GM19351 (cell line): ENCODE data around the gene HAX1.
"Not testable (repeated sequence)": the region's sequence is repeated elsewhere in the genome, so short reads cannot be mapped to it uniquely, and the experiment has no call there.

Source experiments
- ATAC-seq: cut with Tn5 transposase; IDR thresholded peaks from one replicate; pipeline ENCODE4 v1.9.1; 2021; ENCODE audit warnings: mild to moderate bottlenecking, moderate library complexity; ENCODE audit not compliant: unreplicated experiment

The HAX1 gene

GRCh38 chr1:154276797-154277196 lies 4.4 kb downstream of the HAX1 start:
- no peak for ATAC-seq

- not testable (repeated sequence) for ATAC-seq
Measured at GRCh38 chr1:154287591-154287990, 15.2 kb downstream of the HAX1 start.

DNA sequence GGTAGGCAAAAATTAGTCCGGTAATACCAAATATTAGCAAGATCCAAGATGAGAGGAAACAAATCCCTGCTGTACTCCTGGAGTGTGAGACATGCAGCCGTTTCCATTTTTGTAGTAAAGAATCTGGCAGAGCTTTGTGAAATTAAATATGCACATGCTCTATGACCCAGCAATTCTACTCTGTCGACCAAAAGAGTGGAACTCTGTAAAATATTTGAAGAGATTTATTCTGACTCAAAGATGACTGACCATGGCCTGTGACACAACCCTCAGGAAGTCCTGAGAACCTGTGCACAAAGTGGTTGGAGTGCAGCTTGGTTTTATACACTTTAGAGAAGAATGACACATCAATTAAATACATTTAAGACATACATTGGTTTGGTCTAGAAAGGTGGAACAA lies 16.2 kb downstream of the HAX1 start:
- ATAC-seq = no peak

GRCh38 chr1:154290921-154291320 lies 18.5 kb downstream of the HAX1 start:
- no peak for ATAC-seq

- ATAC-seq = no peak
Measured at GRCh38 chr1:154295408-154296235, 23.2 kb downstream of the HAX1 start.

GRCh38 chr1:154301582-154301981 lies 29.2 kb downstream of the HAX1 start:
- ATAC-seq = no peak

GRCh38 chr1:154304664-154305337 lies 32.4 kb downstream of the HAX1 start:
- no peak for ATAC-seq

- no peak for ATAC-seq
Measured at GRCh38 chr1:154306151-154306550, 33.7 kb downstream of the HAX1 start.

DNA sequence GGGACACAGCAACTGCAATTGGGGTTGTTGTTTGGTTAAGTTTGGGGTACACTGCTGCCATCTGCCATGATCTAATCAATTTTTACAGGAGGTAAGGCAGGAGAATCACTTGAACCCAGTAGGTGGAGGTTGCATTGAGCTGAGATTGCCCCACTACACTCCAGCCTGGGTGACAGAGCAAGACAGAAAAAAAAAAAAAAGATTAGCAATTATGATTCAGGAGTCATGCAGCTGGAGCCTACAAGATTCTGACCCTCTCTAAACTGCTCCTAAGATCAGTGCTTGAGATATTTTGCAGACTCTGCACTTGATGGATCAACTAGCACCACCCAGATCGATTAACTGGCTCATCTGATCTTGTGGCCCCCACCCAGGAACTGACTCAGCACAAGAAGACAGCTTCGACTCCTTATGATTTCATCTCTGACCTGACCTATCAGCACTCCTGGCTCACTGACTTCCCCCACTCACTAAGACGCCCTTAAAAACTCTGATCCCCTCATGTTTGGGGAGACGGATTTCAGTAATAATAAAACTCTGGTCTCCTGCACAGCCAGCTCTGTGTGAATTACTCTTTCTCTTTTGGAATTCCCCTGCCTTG lies 35.3 kb downstream of the HAX1 start:
- not testable (repeated sequence) for ATAC-seq

GRCh38 chr1:154309136-154309535 lies 36.7 kb downstream of the HAX1 start:
- not testable (repeated sequence) for ATAC-seq

DNA sequence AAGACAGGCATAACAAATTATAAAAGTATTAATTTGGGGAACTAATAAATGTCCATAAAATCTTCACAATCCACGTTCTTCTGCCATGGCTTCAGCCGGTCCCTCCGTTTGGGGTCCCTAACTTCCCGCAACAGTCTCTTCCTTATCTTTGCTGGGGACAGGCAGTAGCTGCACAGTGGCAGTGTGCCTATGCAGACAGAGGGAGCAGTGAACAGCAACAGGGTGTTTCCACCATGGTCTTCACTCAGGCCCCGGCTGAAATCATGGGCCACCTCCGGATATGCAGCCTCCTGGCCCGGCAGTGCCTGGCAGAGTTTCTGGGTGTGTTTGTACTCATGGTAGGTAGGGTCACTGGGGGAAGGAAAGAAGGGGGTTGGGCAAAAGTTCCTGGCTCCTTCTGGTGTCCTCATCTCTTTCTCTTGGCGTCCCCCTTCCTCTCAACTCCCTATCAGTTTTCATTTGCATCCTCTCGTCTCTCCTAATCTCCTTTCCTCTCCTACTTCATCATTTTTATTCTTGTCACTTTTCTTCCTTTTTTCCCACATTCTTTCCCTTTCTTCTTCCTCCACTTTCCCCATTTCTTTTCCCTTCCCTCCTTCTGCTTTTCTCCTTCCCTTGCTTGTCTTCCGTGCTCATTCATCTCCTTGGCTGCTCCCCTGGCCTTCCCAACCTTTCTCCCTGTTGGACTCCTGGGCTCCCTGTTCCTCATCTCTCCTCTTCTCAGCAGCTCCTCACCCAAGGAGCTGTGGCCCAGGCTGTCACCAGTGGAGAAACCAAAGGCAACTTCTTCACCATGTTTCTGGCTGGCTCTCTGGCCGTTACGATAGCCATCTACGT lies 40.0 kb downstream of the HAX1 start:
- ATAC-seq = not testable (repeated sequence)

- ATAC-seq = no peak
Measured at GRCh38 chr1:154313066-154313356, 40.6 kb downstream of the HAX1 start.

DNA sequence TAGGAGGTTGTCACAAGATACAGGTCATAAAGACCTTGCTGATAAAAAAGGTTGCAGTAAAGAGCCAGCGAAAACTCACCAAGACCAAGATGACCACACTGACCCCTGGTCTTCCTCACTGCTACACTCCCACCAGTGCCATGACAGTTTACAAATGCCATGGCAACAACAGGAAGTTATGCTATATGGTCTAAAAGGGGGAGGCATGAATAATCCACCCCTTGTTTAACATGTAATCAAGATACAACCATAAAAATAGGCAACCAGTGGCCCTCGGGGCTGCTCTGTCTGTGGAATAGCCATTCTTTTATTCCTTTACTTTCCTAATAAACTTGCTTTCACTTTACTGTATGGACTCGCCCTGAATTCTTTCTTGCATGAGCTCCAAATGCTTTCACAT lies 41.8 kb downstream of the HAX1 start:
- ATAC-seq = not testable (repeated sequence)

DNA sequence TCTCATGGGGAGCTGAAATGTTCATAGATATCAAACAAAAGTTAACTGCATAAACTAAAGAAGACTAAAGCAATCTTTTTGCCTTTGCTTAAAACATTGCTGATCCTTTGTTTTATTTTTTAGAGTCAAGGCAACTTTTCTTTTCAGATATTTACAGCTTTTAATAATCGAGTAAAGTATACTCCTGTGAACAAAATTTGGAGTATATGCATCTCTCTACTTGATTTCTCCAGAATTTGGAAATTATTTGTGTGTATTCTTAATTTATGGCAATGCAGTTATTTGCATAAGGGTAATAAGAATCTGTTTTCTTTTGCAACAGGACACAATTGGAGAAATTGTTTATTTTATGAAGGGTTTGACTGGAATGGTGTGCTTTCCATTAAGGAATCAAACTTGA lies 44.3 kb downstream of the HAX1 start:
- ATAC-seq = no peak

GRCh38 chr1:154318386-154318785 lies 46.0 kb downstream of the HAX1 start:
- no peak for ATAC-seq

- ATAC-seq = no peak
Measured at GRCh38 chr1:154320882-154321608, 48.6 kb downstream of the HAX1 start, which contains the start of gene AQP10. TSS of gene AQP10 (plus strand) at chr1:154321093. CDS start at chr1:154321156, 63 bp downstream.

- ATAC-seq = not testable (repeated sequence)
Measured at GRCh38 chr1:154321609-154321934, 49.1 kb downstream of the HAX1 start.

DNA sequence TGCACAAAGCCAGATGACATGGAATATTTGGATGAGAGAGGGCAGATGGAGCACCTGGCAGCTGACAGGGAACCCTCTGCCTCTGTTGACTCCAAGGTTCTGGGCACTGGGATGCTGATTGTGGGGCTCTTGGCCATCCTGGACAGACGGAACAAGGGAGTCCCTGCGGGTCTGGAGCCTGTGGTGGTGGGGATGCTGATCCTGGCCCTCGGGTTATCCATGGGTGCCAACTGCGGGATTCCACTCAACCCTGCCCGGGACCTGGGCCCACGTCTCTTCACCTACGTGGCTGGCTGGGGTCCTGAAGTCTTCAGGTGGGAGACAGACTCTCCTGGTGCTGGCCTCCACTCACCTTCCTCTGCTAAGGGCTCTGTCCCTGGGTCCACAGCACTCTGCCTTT lies 51.1 kb downstream of the HAX1 start:
- no peak for ATAC-seq

DNA sequence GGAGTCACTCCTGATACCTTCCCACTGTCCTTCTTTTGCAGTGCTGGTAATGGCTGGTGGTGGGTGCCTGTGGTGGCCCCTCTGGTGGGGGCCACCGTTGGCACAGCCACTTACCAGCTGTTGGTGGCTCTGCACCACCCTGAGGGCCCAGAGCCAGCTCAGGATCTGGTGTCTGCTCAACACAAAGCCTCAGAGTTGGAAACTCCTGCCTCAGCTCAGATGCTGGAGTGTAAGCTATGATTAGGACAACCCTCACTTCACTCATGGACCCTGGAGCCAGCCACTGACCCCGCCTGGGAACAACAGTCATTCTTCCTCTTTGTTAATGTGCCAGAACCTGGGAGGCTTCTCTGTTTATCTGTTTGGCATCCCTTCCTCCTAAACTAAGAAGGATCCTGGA lies 51.8 kb downstream of the HAX1 start:
- no peak for ATAC-seq
